Breast epithelium (tissue), 3 donors: ENCODE measurements around the gene MAST4.

Experiments
- POLR2AphosphoS5 ChIP-seq, 3 donors: sonication (generic); formaldehyde crosslinking; IDR thresholded peaks; one replicate each; pipeline ENCODE4 v1.6.1; 2017; ENCODE audit warnings: antibody characterized with exemption in 3 of 3
- TF ChIP-seq, protein P1 (sequence below), 3 donors: fragments of 450-650 bp; IDR thresholded peaks; one replicate each; pipeline ENCODE4 v1.5.1; 2016 to 2017; ENCODE audit warnings: antibody characterized with exemption in 3 of 3, mild to moderate bottlenecking in 3 of 3, moderate library complexity in 3 of 3

DNA sequence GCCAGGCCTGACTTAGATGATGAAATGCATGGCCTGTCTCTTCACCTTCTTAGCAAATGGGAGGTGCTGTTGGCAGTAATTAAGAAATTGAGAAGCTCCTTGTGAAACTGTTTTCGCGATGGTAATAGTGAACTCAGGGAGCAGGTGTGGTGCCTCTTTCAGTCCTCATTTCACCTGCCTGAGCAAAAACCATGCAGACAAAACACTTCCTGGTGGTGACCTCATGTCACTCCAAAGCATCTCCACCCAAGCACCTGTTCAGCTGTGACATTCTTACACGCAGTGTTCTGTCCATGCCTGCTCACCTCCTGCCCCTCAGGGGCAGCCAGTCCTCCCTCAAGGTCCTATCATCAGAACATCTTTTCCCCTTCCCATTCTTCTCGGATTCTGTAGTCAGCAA, 453.9 kb downstream of the MAST4 start:
- TF ChIP-seq, protein P1, sequence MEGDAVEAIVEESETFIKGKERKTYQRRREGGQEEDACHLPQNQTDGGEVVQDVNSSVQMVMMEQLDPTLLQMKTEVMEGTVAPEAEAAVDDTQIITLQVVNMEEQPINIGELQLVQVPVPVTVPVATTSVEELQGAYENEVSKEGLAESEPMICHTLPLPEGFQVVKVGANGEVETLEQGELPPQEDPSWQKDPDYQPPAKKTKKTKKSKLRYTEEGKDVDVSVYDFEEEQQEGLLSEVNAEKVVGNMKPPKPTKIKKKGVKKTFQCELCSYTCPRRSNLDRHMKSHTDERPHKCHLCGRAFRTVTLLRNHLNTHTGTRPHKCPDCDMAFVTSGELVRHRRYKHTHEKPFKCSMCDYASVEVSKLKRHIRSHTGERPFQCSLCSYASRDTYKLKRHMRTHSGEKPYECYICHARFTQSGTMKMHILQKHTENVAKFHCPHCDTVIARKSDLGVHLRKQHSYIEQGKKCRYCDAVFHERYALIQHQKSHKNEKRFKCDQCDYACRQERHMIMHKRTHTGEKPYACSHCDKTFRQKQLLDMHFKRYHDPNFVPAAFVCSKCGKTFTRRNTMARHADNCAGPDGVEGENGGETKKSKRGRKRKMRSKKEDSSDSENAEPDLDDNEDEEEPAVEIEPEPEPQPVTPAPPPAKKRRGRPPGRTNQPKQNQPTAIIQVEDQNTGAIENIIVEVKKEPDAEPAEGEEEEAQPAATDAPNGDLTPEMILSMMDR (IDR thresholded peaks at IDR 0.05): no peak
- no peak for TF ChIP-seq POLR2AphosphoS5 (IDR thresholded peaks at IDR 0.05)
